HEK293T (cell line): Measurements from ENCODE around the gene PI4K2A.

Source experiments
- ELF4 ChIP-seq: fragments of 450-650 bp; IDR thresholded peaks from 2 replicates; pipeline ENCODE4 v1.6.1; 2017; ENCODE audit warnings: antibody characterized with exemption
- FOXA1 ChIP-seq: fragments of 450-650 bp; IDR thresholded peaks from 2 replicates; pipeline ENCODE4 v1.6.1; 2016; ENCODE audit warnings: mild to moderate bottlenecking
- FOXM1 ChIP-seq: fragments of 450-650 bp; IDR thresholded peaks from 2 replicates; pipeline ENCODE4 v1.6.1; 2017; ENCODE audit warnings: mild to moderate bottlenecking, borderline replicate concordance
- HDGF ChIP-seq: fragments of 450-650 bp; IDR thresholded peaks from 2 replicates; pipeline ENCODE4 v1.6.1; 2017; ENCODE audit warnings: antibody characterized with exemption, borderline replicate concordance

DNA sequence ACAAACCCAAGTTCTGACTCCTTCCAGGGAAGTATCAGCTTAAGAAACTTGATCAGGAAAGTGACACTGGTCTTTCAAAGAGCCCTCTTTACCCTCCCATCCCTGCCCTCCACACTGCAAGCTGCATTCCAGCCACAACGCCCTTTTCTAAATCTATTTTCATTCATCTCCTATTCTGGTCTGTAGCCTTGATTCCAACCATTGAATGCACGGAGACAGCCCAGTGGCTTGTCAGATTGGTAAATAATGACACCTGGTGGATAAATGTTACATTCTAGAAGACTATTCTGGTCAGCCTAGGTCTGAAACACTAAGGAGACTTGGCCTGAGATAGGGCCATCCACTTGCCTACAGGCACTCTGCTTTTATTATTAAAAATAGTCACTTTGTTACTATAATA is 28.1 kb upstream of the PI4K2A start:
- TF ChIP-seq FOXM1 (no peak), FOXA1 (no peak), ELF4 (no peak), HDGF (no peak)
